RWPE1 (cell line): ENCODE measurements around the gene MTHFD1L.

ENCODE experiments used
- CTCF ChIA-PET: fragments of 350-600 bp; sonication (Branson Sonifier 250); formaldehyde crosslinking; extraction: SDS; loops from one replicate; lab custom pipeline; 2021; lab: Yijun Ruan, JAX
- POLR2A ChIA-PET: fragments of 400-600 bp; formaldehyde crosslinking; extraction: SDS; loops from one replicate; lab custom pipeline; 2020; ENCODE audit warnings: antibody characterized with exemption; ENCODE audit not compliant: low non-redundant PET; lab: Yijun Ruan, JAX
- DNase-seq: peaks from one replicate; pipeline ENCODE4 v3.0.0; 2012; ENCODE audit warnings: low spot score
- H3K27ac ChIP-seq: fragments of 450-650 bp; 2 replicates; pipeline ENCODE4 v1.5.1; 2017
- TF ChIP-seq, protein P1 (sequence below): fragments of 450-650 bp; conservative IDR thresholded peaks from 2 replicates; pipeline ENCODE4 v1.5.1; 2017; ENCODE audit warnings: low read depth, mild to moderate bottlenecking

Gene MTHFD1L

DNA sequence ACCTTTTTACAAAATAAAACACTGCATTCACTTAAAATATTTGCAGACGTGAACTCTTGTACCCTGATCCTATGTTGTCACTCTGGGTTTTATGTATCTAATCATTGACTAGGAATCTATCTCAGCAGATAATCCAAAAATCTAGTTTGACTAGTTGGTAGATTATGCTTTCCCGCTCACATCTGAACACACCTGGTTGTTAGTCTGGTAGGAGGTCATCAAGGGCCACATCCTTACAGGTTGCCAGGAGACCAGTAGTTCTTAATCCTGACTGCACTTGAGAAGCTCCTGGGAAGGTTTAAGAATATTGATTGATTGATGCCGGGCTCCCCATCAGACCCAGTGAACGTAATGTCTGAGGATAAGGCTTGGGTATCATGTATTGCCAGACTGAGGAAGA lies 104.4 kb downstream of the MTHFD1L start:
- no peak overlapping the region for H3K27ac ChIP-seq
- TF ChIP-seq, protein P1, sequence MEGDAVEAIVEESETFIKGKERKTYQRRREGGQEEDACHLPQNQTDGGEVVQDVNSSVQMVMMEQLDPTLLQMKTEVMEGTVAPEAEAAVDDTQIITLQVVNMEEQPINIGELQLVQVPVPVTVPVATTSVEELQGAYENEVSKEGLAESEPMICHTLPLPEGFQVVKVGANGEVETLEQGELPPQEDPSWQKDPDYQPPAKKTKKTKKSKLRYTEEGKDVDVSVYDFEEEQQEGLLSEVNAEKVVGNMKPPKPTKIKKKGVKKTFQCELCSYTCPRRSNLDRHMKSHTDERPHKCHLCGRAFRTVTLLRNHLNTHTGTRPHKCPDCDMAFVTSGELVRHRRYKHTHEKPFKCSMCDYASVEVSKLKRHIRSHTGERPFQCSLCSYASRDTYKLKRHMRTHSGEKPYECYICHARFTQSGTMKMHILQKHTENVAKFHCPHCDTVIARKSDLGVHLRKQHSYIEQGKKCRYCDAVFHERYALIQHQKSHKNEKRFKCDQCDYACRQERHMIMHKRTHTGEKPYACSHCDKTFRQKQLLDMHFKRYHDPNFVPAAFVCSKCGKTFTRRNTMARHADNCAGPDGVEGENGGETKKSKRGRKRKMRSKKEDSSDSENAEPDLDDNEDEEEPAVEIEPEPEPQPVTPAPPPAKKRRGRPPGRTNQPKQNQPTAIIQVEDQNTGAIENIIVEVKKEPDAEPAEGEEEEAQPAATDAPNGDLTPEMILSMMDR: no peak
- ChIA-PET POLR2A (no interaction called here), CTCF (no interaction called here)
- no peak for DNase-seq

DNA sequence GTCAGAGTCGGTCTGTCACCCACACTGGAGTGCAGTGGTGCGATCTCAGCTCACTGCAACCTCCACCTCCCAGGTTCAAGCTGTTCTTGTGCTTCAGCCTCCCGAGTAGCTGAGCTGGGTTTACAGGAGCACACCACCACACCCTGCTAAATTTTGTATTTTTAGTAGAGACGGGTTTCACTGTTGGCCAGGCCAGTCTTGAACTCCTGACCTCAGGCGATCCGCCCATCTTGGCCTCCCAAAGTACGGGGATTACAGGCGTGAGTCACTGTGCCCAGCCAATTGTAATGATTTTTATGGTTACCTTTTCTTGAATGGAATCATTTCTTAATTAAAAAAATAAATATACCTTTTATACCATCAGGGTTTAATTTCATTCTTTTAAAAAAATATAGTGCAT lies 105.7 kb downstream of the MTHFD1L start:
- CTCF ChIA-PET: interaction anchor here (0.6 kb wide), 2 partner anchors 126 to 353 kb away, joined by 3 to 4 read pairs; no protein-coding TSS in a partner anchor
- TF ChIP-seq, protein P1: no peak
- POLR2A ChIA-PET: no interaction called here
- no peak overlapping the region for H3K27ac ChIP-seq
- no peak for DNase-seq

DNA sequence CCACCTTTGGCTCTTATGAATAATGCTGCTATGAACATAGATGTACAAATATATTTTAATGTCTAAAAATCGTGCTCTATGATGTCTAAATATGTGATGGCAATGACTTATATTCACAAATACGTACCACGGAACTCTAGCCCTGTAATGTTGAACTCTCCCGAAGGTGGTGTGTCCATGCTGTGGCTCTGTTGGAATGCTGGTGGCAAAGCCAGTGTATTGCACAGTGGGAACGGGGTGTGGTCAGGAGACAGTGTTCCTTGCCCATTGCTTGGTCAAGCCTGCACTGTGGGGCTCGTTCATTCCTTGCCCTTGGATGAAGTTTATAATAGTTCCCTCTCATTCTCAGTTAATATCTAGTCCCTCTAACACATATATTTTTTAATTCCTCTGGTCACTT lies 109.6 kb downstream of the MTHFD1L start:
- DNase-seq: no peak
- TF ChIP-seq, protein P1: no peak
- POLR2A ChIA-PET: no interaction called here
- no peak overlapping the region for H3K27ac ChIP-seq
- CTCF ChIA-PET: no interaction called here

DNA sequence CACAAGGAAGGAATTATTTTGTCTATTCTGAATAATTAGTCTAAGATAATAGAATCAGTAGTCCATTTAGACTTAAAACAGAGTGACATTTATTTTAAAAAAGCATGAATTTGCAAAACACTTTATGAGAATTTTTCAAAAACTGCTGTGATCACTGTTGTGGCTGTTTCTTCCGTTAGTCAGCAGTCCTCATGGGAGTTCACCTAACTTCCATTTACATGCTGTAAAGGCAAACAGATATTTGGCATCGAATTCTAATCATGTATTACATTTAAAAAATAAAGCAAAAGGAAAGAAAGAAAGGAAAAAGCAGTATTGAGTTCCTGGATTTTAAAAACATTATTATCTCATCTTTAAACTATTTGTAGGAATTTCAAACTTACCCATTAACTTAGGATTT lies 111.8 kb downstream of the MTHFD1L start:
- POLR2A ChIA-PET: no interaction called here
- no peak overlapping the region for H3K27ac ChIP-seq
- CTCF ChIA-PET: no interaction called here
- TF ChIP-seq, protein P1: no peak
- no peak for DNase-seq

DNA sequence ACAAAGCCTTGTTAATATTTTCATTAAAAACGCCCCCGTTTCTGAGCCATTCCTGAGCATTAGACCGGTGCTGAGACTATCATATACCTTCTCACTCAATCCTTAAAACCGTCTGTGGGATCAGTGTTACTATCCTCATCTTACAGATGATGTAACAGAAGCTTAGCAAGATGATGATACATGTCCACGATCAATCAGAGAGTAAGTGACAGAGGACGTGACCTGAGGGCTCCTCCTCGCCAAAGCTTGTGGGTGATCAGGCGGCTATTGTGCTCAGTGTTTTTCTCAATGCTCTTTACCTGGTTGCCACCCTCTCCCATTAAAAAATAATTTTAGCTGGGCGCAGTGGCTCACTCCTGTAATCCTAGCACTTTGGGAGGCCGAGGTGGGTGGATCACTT lies 113.1 kb downstream of the MTHFD1L start:
- no peak for DNase-seq
- POLR2A ChIA-PET: no interaction called here
- CTCF ChIA-PET: interaction anchor here (0.8 kb wide), 1 partner anchor 20 kb away, joined by 3 read pairs; no protein-coding TSS in a partner anchor
- TF ChIP-seq, protein P1: no peak
- H3K27ac ChIP-seq: no peak overlapping the region

DNA sequence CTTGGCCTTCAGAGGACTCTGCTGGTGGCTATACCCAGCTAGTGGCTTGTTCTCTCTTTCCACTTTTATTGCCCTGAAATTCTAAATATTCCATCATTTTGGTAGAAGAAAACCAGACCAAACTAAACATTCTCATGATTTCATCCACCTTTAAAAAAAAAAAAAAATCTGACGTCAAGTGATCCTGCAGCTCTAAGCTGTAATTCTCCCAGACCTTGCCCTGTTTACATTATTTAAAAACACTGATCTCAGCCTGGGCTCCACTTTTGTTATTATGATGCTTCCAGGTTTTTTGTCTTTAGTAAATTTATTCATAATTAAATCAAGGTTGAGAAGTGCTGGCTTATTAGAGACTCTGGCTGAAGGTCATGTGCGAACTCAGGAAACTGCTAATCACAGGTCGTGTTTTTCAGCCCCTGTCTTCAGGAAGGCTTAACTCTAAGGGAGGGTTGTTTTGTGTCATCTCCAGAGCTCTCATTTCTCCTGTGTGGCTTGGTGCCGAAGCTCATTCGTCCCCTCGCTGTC lies 114.4 kb downstream of the MTHFD1L start:
- ChIA-PET CTCF (no interaction called here), POLR2A (no interaction called here)
- TF ChIP-seq, protein P1: no peak
- H3K27ac ChIP-seq: no peak overlapping the region
- no peak for DNase-seq
